ENCODE measurements around the gene ARMH2.

- TF ChIP-seq CTCF (IDR thresholded peaks at IDR 0.05; ENCODE audit: low read depth, low read length, missing input control) (no peak), SP1 (IDR thresholded peaks at IDR 0.05) (no peak), FOXA1 (IDR thresholded peaks at IDR 0.05) (no peak), TAF1 (conservative IDR thresholded peaks at IDR 0.05) (no peak), ATF3 (IDR thresholded peaks at IDR 0.05) (no peak), RAD21 (IDR thresholded peaks at IDR 0.05) (no peak), YY1 (IDR thresholded peaks at IDR 0.05) (no peak), ZBTB33 (IDR thresholded peaks at IDR 0.05) (no peak), REST (IDR thresholded peaks at IDR 0.05) (no peak), EGR1 (IDR thresholded peaks at IDR 0.05; ENCODE audit: low read depth in 2 of 2) (no peak), MAX (IDR thresholded peaks at IDR 0.05) (no peak), NR2F2 (IDR thresholded peaks at IDR 0.05) (no peak)
Measured at GRCh38 chr6:24825130-24825630, 26.5 kb upstream of the ARMH2 start.
